IPS-18c (cell line): Measurements from ENCODE around the gene AADAT.
"Not testable (repeated sequence)": the region's sequence is repeated elsewhere in the genome, so short reads cannot be mapped to it uniquely, and the experiment has no call there.

Experiments
- H3K4me3 ChIP-seq: 2 replicates; pipeline ENCODE4 v1.7.0; 2013; ENCODE audit warnings: low read depth, mild to moderate bottlenecking, low read length, moderate library complexity; ENCODE audit not compliant: insufficient read depth
- H3K9me3 ChIP-seq: one replicate; pipeline ENCODE4 v1.6.1; 2013; ENCODE audit warnings: mild to moderate bottlenecking, low read length, moderate library complexity; ENCODE audit not compliant: control insufficient read depth, insufficient read depth

Gene AADAT

DNA sequence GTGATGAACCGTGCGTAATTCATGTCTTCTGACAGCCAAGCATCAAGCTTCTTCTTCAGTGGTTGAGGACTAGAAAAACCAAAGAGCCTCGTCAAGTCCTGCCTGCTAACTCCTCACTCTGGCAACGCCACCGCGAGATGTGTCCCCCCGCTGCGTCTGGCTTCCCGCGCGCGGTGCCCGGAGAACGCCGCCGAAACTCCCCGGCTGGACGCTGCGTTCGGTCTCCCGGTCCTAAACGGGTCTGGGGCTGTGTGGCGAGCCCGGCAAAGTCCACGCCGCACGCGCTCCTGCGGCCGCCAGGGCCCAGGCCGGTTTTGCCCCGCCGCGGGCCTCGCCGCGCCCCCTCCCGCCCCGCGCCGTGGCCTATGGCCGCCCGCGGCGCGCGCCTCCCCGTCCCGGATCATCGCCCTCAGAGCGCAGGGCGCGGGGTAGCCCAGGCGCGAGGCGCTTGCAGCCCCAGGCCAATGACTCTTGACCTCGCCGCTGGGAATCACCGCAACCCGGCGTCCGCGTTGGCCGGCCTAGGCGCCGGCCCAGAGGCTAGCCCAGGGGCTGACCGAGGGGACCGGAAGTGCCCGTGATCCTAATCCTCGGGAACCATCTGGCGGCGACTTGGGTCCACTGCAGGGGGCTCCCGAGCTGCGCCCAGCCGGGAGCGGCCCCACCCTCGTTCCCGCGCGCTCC is at the start of gene AADAT:
Gene AADAT, minus strand, starts transcription at position 289 of the 684 bp plus-strand sequence. Its CDS starts 266 bp downstream, at position 23.
- no peaks in the 10 kb centered on the region for H3K9me3 ChIP-seq
- peak within 1 kb of the TSS; percentile 50 for H3K4me3 ChIP-seq

DNA sequence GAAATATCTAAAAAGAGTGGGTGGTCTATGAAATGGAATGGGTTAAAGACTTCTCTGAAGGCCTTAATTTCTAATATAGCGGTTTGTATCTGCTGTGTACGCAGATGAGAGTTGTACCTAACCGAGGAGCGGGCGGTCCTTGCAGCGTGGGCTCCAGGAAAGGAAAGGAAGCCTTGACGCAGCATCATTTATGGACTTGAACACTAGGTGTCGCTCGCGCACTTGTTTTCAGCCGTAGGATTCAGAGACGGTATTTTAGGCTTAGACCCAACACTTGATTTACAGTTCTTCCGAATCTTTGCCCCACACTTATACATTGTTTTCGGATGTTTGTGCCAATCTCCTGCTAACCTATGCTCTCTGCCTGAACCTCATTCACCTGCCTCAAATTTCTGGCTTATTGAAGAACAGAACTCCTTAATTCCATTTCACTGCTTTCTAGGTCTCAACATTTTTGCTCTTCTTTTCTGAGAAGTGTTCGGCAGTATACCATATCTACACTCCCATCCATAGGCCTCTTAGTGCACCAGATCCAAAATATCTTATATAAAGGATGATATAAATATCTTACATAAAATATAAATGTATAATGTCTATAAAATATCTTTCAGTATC is 48.9 kb upstream of the AADAT start:
- Histone ChIP-seq H3K9me3 (peaks cover 3% of the 10 kb centered on the region), H3K4me3 (no peak overlapping the region)

DNA sequence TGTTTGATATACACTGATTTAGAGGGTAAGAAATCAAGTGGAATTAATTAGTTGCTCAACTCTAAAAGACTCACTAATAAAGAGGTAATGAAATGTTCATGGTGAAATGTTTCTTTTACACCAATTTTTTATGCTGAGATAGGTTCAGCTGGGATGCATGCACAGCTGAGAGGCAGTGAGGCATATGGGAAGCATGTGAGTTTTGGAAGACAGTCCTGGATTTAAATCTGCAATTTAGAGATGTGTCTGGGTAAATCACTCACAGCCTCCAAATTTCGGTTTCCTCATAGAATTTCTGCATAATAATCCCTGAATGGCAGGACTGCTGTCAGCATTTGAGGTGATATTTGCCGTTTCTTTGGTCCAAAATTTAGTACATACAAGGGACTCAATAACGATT is 48.2 kb upstream of the AADAT start:
- peaks cover 3% of the 10 kb centered on the region for H3K9me3 ChIP-seq
- H3K4me3 ChIP-seq = no peak overlapping the region

DNA sequence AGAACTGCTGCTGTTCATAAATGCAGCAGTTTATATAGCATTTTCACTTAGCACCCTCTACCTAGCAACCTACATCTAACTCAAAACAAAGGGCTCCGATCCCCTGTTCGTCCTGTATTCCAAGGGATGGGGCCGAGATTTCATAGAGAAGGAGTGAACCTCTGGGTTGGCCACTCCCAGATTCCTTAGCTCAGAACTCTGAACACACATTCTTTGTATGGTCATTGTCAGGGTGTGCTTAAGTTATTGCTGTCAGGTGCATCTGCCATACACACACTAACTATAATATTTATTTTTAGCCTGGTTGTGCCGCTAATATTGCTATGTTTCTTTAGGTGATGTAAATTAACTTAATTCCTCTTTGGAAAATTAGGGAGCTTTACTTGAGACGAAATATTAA is 47.7 kb upstream of the AADAT start:
- no peak overlapping the region for H3K4me3 ChIP-seq
- peaks cover 3% of the 10 kb centered on the region for H3K9me3 ChIP-seq

DNA sequence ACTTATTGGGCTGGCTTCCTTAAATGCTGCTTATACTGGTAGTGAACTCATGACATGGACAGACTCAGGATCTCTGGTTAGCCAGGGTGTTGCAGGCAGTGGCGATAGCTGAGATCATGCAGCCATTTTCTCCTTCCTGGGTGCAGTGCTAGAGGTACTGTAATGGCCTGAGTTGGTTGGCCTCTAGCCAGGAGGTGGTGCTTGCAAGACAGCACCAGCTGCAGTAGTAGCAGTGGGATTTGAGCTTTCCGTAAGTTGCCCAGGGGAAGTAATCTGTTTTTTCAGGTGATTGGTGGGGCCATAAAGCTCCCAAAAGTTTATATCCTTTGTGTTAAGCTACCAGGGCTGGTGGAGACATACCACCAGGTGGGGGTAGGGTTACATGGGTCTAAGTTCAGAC is 45.1 kb upstream of the AADAT start:
- Histone ChIP-seq H3K9me3 (peaks cover 3% of the 10 kb centered on the region), H3K4me3 (no peak overlapping the region)

DNA sequence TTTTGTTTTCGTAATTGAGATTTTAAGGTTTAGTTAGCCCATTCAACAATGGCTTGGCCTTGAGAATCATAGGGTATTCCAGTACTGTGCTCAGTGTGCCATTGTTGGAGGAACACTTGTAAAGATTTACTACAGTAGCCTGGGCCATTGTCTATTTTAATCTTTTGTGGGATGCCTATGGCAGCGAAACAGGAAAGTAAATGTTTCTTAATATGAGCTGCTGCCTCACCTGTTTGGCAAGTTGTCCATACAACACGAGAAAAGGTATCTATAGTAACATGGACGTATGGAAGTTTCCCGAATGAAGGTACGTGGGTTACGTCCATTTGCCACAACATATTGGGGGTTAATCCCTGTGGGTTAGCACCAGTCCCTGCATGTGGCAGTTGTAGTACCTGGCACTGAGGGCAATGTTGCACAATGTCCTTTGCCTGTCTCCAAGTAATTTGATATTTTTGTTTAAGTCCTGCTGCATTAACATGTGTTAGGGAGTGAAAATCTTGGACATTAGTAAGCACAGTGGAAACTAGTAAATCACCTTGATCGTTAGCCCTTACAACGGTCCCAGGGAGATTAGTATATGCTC is 38.6 kb upstream of the AADAT start:
- Histone ChIP-seq H3K4me3 (no peak overlapping the region), H3K9me3 (peaks cover 2% of the 10 kb centered on the region)

DNA sequence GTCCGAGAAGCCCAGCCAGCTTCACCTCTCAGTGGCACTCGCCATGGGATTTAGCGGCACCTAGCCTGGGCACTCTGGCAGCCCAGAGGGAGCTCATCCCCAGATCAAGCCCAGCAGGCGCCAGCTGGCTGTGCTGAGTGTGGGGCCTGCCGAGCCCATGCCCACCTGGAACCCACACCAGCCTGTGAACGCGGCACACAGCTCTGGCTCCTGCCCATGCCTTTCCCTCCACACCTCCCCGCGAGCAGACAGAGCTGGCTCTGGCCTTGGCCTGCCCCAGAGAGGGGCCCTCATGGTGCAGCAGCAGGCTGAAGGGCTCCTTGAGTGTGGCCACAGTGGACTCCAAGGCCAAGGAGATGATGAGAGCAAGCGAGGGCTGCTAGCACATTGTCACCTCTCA is 38.0 kb upstream of the AADAT start:
- H3K9me3 ChIP-seq = peaks cover 2% of the 10 kb centered on the region
- no peak overlapping the region for H3K4me3 ChIP-seq

DNA sequence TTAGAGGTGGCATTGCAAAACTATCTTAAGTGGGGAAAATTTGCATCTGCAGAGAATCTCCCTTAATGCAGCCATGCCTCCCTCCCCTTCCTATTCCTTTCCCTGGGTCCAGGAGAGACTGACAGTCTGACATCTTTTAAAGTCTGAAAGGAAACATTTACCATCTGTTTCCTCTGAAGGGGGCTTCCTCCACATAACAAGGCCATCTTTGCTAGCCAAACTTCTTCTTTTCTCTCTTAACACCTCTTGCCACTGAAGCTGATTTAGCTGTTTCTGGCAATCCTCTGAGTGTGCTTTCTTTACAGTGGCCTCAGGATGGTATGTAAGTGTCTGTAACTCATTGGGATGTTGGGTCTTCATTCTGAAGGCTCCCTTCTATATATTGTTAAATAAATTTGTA is 34.6 kb upstream of the AADAT start:
- no peak overlapping the region for H3K4me3 ChIP-seq
- H3K9me3 ChIP-seq = peaks cover 2% of the 10 kb centered on the region

DNA sequence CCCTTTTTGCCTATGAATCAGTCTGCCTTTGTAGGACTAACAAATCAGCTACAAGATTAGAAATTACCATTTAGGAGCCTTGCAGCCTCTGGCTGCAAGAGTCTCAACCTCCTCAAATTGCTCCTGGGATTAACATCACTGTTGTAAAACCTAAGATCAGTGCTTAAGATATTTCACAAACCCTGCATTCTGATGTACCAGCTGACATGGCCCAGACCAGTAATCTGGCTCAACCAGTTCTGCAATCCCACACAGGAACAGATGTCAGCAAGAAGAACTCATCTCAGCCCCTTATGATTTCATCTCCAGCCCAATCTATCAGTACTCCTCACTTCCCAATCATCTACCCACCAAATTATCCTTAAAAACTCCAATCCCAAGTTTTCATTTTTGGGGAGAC is 32.5 kb upstream of the AADAT start:
- no peak overlapping the region for H3K4me3 ChIP-seq

DNA sequence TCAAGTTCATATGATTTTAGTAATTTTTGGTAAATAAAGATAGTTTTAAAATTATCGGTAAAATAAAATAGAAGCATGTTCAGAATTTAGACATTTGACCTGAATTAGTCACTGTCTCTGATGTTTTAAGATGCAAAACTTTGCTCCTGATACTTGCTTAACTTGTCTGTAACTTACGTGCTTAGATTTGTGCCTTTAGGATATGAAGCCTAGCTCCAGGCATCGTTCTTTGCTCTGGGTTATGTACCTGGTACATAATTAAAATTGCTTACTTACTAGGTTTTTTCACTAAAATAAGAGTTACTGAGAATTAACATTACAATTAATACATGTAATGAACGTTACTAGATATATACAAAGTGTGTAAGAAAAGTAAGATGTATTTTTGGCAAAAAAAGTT is 24.9 kb upstream of the AADAT start:
- Histone ChIP-seq H3K9me3 (peaks cover 2% of the 10 kb centered on the region), H3K4me3 (no peak overlapping the region)

More for the DNA sequence above, 32.5 kb upstream of the AADAT start:
- H3K9me3 ChIP-seq = no peaks in the 10 kb centered on the region

DNA sequence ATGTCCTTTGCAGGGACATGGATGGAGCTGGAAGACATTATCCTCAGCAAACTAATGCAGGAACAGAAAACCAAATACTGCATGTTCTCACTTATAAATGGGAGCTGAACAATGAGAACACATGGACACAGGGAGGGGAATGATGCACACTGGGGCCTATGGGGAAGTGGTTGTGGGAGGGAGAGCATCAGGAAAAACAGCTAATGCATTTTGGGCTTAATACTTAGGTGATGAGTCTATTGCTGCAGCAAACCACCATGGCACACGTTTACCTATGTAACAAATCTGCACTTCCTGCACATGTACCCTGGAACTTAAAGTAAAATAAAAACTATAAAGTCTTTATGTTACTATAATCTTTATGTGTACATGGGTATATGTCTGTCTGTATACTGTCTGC is 24.4 kb upstream of the AADAT start:
- H3K4me3 ChIP-seq = not testable (repeated sequence)

DNA sequence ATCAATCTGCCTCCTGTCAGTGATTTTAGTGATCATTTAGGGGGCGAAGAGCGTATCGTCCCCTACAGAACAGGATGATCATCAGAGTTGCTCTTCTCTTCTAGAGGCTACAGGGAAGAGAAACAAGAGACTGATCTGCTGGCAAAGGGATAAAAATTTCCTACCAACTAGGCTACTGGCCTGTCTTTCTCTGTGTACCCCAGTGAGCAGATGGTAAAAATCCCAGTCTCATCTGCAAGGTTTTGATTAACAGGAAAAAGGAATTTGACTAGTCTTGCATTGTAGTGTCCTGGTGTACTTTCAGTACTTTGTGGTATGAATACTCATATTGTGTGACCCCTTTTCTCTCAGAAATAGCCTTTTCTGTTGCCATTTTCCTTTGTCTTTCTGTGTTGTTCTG is 21.8 kb upstream of the AADAT start:
- H3K9me3 ChIP-seq = peaks cover 2% of the 10 kb centered on the region
- H3K4me3 ChIP-seq = no peak overlapping the region

More for the DNA sequence above, 24.4 kb upstream of the AADAT start:
- not testable (repeated sequence) for H3K9me3 ChIP-seq

DNA sequence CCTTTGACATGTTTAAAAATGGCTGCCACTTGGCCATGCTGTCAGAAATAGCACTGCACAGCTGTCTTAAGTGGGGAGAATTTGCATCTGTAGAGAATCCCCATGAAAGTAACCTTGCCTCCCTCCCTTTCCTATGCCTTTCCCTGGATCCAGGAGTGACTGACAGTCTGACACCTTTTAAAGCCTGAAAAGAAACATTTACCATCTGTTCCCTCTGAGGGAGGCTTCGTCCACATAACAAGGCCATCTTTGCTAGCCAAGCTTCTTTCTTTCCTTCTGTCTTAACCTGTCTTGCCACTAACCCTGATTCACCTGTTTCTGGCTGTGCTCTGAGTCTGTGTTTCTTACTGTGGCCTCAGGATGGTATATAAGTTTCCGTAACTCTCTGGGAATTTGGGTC is 21.3 kb upstream of the AADAT start:
- Histone ChIP-seq H3K4me3 (no peak overlapping the region), H3K9me3 (no peaks in the 10 kb centered on the region)

DNA sequence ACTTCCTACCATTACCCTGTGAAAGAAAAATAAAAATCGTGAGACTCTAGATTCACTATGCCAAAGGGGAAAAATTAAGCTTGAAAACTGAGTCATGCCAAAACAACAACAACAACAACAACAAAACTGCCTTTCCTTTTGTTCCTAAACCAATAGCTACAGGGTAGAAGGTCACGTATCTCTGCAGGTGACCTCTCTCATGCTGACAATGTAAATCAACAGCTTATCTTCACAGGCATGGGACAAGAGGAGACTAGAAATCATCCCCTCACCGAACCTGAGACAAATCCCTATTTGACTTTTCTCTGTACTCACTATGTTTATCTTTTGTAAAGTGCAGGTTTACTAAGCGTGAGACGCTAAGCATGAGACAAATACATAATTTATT is 20.5 kb upstream of the AADAT start:
- no peak overlapping the region for H3K4me3 ChIP-seq
- H3K9me3 ChIP-seq = no peaks in the 10 kb centered on the region

DNA sequence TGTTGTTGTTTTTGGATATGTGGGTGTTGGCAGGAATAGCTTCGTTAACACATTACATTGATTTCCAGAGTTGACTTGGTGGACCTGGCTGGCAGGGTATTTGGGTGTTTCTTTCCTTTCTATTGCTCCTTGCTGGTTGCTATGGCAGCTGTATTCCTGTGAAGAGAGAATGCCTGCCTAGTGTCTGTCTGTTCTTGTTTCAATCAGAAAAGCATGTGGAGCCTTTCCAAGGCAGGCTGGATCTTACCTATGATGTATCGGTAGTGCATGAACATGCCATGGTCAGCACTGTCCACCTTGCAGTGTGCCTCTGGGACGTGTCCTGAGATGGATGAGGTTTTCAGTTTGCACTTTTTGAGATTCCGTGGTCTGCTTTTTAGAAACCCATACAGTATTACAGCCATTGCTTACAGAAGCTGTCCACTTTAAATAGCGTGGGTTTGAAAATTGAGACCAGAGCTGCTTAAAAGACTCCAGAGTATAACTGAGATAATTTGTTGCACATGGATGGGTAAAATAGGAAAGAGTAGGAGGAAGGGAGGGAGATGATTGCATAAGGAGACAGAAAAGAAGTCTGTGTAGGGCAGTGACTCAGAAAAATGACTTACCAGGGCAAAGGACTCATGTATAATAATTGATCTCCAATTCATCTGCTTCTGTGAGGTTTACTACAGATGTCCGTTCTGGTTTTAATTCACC is 20.0 kb upstream of the AADAT start:
- H3K4me3 ChIP-seq = no peak overlapping the region
- H3K9me3 ChIP-seq = no peaks in the 10 kb centered on the region

DNA sequence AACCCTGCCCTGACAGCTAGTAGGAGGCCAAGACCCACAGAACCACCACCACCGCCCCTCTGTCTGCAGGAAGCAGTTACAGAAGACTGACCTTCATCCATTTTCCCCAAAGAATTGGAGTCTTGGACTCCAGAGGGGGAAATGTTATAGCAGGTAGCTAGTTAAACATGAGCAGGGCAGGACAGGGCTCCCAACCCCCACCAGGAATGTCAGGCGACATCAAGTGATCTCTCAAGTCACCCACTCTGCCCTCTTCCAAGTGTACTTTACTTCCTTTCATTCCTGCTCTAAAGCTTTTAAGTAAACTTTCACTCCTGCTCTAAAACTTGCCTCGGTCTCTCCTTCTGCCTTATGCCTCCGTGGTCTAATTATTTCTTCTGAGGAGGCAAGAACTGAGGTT is 17.1 kb upstream of the AADAT start:
- Histone ChIP-seq H3K4me3 (no peak overlapping the region), H3K9me3 (no peaks in the 10 kb centered on the region)

DNA sequence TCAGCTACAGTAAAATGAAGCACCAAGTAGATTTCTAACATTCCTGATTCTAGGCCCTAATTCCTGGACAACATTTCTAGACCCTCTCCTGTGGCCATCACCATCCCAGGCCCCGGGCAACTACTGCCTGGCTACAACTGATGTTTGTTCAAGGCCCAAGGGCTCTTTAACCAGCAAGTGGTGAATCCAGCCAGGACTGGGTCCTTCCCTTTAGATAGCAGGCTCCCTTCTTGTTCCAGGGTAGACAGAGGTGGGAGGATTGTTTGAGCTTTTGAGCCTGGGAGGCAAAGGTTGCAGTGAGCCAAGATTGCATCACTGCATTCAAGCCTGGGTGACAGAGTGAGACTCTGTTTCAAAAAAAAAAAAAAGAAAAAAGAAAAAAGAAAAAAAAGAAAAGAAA is 12.7 kb upstream of the AADAT start:
- Histone ChIP-seq H3K9me3 (peaks cover 2% of the 10 kb centered on the region), H3K4me3 (no peak overlapping the region)

DNA sequence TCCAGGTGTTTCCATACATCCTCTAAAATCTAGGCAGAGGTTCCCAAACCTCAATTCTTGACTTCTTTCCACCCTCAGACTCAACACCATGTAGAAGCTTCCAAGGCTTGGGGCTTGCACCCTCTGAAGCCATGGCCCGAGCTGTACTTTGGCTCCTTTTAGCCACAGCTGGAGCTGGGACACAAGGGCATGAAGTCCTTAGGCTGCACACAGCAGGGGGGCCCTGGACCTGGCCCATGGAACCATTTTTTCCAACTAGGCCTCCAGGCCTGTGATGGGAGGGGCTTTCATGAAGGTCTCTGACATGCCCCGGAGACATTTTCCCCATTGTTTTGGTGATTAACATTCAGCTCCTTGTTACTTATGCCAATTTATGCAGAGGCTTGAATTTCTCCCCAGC is 8.4 kb upstream of the AADAT start:
- H3K4me3 ChIP-seq, H3K9me3 ChIP-seq: not testable (repeated sequence)
